SK-N-DZ (cell line): ENCODE data around the gene MRPL28.
"Not testable (repeated sequence)": the region's sequence is repeated elsewhere in the genome, so short reads cannot be mapped to it uniquely, and the experiment has no call there.

Experiments
- DNase-seq: peaks from one replicate; pipeline ENCODE4 v3.0.0-alpha.2; 2015; ENCODE audit warnings: low spot score

Gene MRPL28

GRCh38 chr16:373848-374615 is 3.7 kb upstream of the MRPL28 start:
- no peak for DNase-seq

- no peak for DNase-seq
These were observed 2.8 kb upstream of the MRPL28 start for GRCh38 chr16:373020-373598.

- no peak for DNase-seq
These were observed 2.1 kb upstream of the MRPL28 start for GRCh38 chr16:372302-372983.

GRCh38 chr16:371515-372301 is 1.4 kb upstream of the MRPL28 start:
- DNase-seq: peak; percentile 68

- no peak for DNase-seq
These were observed 709 bp upstream of the MRPL28 start for GRCh38 chr16:370979-371514.

- no peak for DNase-seq
These were observed 387 bp downstream of the MRPL28 start for GRCh38 chr16:369866-370436.

GRCh38 chr16:369275-369865 is 968 bp downstream of the MRPL28 start:
- no peak for DNase-seq

GRCh38 chr16:368388-369158 is 1.8 kb downstream of the MRPL28 start:
- no peak for DNase-seq

GRCh38 chr16:367333-367903 is 2.9 kb downstream of the MRPL28 start:
- no peak for DNase-seq

GRCh38 chr16:366476-366875 is 3.9 kb downstream of the MRPL28 start:
- DNase-seq: no peak

- DNase-seq: no peak
These were observed 5.5 kb downstream of the MRPL28 start for GRCh38 chr16:364595-365491.

- DNase-seq: no peak
These were observed 6.4 kb downstream of the MRPL28 start for GRCh38 chr16:363766-364490.

GRCh38 chr16:363110-363765 is 7.1 kb downstream of the MRPL28 start:
- no peak for DNase-seq

GRCh38 chr16:362702-362999 is 7.7 kb downstream of the MRPL28 start:
- DNase-seq: not testable (repeated sequence)

- peak; percentile 85 for DNase-seq
These were observed 8.3 kb downstream of the MRPL28 start for GRCh38 chr16:361872-362701.

- DNase-seq: peak; percentile 71
These were observed 8.9 kb downstream of the MRPL28 start for GRCh38 chr16:361341-361871.
